Measurements from ENCODE around the gene PMIS2. TPM values are rescaled to one million over a fixed set of nuclear protein-coding genes. Genes with fewer than 3 reads are reported as not detected.

The PMIS2 gene
- total RNA-seq, 4 donors from 2014 or later, result not detected

GRCh38 chr19:35633727-35634440, 47.9 kb downstream of the PMIS2 start:
- peaks cover 0 to 12% of the 10 kb centered on the region in 2 donors for H3K4me1 ChIP-seq
- no peak for ATAC-seq
- no peaks in the 10 kb centered on the region for H3K9me3 ChIP-seq
- no peak for TF ChIP-seq POLR2A (IDR thresholded peaks at IDR 0.05)
- TF ChIP-seq, protein P1, sequence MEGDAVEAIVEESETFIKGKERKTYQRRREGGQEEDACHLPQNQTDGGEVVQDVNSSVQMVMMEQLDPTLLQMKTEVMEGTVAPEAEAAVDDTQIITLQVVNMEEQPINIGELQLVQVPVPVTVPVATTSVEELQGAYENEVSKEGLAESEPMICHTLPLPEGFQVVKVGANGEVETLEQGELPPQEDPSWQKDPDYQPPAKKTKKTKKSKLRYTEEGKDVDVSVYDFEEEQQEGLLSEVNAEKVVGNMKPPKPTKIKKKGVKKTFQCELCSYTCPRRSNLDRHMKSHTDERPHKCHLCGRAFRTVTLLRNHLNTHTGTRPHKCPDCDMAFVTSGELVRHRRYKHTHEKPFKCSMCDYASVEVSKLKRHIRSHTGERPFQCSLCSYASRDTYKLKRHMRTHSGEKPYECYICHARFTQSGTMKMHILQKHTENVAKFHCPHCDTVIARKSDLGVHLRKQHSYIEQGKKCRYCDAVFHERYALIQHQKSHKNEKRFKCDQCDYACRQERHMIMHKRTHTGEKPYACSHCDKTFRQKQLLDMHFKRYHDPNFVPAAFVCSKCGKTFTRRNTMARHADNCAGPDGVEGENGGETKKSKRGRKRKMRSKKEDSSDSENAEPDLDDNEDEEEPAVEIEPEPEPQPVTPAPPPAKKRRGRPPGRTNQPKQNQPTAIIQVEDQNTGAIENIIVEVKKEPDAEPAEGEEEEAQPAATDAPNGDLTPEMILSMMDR (IDR thresholded peaks at IDR 0.05 in 4 of 5, conservative IDR thresholded peaks at IDR 0.05 in 1 of 5), result no peak
- H3K4me3 ChIP-seq, result no peak overlapping the region
- H3K36me3 ChIP-seq, result peaks cover 0 to 78% of the 10 kb centered on the region in 2 donors
- H3K27me3 ChIP-seq, result no peaks in the 10 kb centered on the region
- in situ Hi-C loops (cut with MboI; ENCODE audit: low sequenced_read_pairs in 4 of 4) (no loop called here), intact Hi-C loops (cut with DNase I; ENCODE audit: low total_unique reads) (no loop called here)
- no peak overlapping the region for H3K27ac ChIP-seq
- no peak for DNase-seq

GRCh38 chr19:35636651-35637050, 50.7 kb downstream of the PMIS2 start:
- intact Hi-C loops (cut with DNase I; ENCODE audit: low total_unique reads), result no loop called here
- no peaks in the 10 kb centered on the region for H3K27me3 ChIP-seq
- in situ Hi-C loops (cut with MboI; ENCODE audit: low sequenced_read_pairs in 4 of 4), result no loop called here
- TF ChIP-seq, protein P1 (IDR thresholded peaks at IDR 0.05 in 4 of 5, conservative IDR thresholded peaks at IDR 0.05 in 1 of 5), result no peak
- no peak for TF ChIP-seq POLR2A (IDR thresholded peaks at IDR 0.05)
- DNase-seq (no peak), ATAC-seq (no peak)
- H3K9me3 ChIP-seq, result no peaks in the 10 kb centered on the region
- no peaks in the 10 kb centered on the region for H3K4me1 ChIP-seq
- H3K27ac ChIP-seq, result no peak overlapping the region
- H3K4me3 ChIP-seq, result no peak overlapping the region
- H3K36me3 ChIP-seq, result peaks cover 0 to 63% of the 10 kb centered on the region in 2 donors

Other genes starting within 250 kb of the PMIS2 start
- gene FFAR1, start 238.3 kb upstream of the PMIS2 start, total RNA-seq, result not detected
- gene FFAR3, start 227.7 kb upstream of the PMIS2 start, total RNA-seq, result not detected
- gene GPR42, start 215.1 kb upstream of the PMIS2 start, total RNA-seq, result not detected
- gene FFAR2, start 137.9 kb upstream of the PMIS2 start, total RNA-seq, result not detected
- not detected for gene KRTDAP, start 95.7 kb upstream of the PMIS2 start, total RNA-seq
- under 1 TPM in 1 of 4 donors, not detected in 3; 0.89 TPM for gene DMKN, start 72.5 kb upstream of the PMIS2 start, total RNA-seq
- gene SBSN, start 57.9 kb upstream of the PMIS2 start, total RNA-seq, result not detected
- gene GAPDHS, start 52.7 kb upstream of the PMIS2 start, total RNA-seq, result not detected
- gene TMEM147, start 40.5 kb upstream of the PMIS2 start, total RNA-seq, result 100 to 1,000 TPM in 3 of 4 donors, 10 to 100 TPM in 1; 86.2 to 145 (median 119) TPM
- not detected for gene ATP4A, start 22.5 kb upstream of the PMIS2 start, total RNA-seq
- gene HAUS5, start 26.6 kb downstream of the PMIS2 start, total RNA-seq, result 1 to 10 TPM; 2.5 to 4.8 (median 3.4) TPM
- 10 to 100 TPM; 45.8 to 77.8 (median 75.4) TPM for gene RBM42, start 42.9 kb downstream of the PMIS2 start, total RNA-seq
- gene ETV2, start 55.6 kb downstream of the PMIS2 start, total RNA-seq, result under 1 TPM in 1 of 4 donors, not detected in 3; 0.23 TPM
- 1,000 to 10,000 TPM in 2 of 4 donors, 100 to 1,000 TPM in 2; 899 to 1,245 (median 976) TPM for gene COX6B1, start 62.1 kb downstream of the PMIS2 start, total RNA-seq
- not detected for gene UPK1A, start 80.3 kb downstream of the PMIS2 start, total RNA-seq
- gene ZBTB32, start 118.4 kb downstream of the PMIS2 start, total RNA-seq, result not detected
- gene KMT2B, start 131.8 kb downstream of the PMIS2 start, total RNA-seq, result 10 to 100 TPM in 3 of 4 donors, 1 to 10 TPM in 1; 9.3 to 39.0 (median 16.8) TPM
- 10 to 100 TPM in 1 of 4 donors, 1 to 10 TPM in 3; 2.0 to 14.1 (median 3.0) TPM for gene IGFLR1, start 156.3 kb downstream of the PMIS2 start, total RNA-seq
- gene U2AF1L4, start 159.2 kb downstream of the PMIS2 start, total RNA-seq, result 10 to 100 TPM in 2 of 4 donors, 1 to 10 TPM in 2; 5.1 to 22.9 (median 13.4) TPM
- 10 to 100 TPM; 22.2 to 45.8 (median 38.3) TPM for gene PSENEN, start 159.5 kb downstream of the PMIS2 start, total RNA-seq
- gene LIN37, start 162.4 kb downstream of the PMIS2 start, total RNA-seq, result 10 to 100 TPM; 14.8 to 19.5 (median 16.6) TPM
- gene HSPB6, start 170.9 kb downstream of the PMIS2 start, total RNA-seq, result 100 to 1,000 TPM in 2 of 4 donors, 10 to 100 TPM in 2; 79.8 to 241 (median 139) TPM
- 1 to 10 TPM in 3 of 4 donors, under 1 TPM in 1; 0.63 to 4.3 (median 3.0) TPM for gene PROSER3, start 172.0 kb downstream of the PMIS2 start, total RNA-seq
- 1 to 10 TPM in 3 of 4 donors, under 1 TPM in 1; 0.22 to 4.7 (median 2.2) TPM for gene ARHGAP33, start 189.4 kb downstream of the PMIS2 start, total RNA-seq
- gene PRODH2, start 226.7 kb downstream of the PMIS2 start, total RNA-seq, result under 1 TPM in 1 of 4 donors, not detected in 3; 0.13 TPM